Erythroblast (primary cell): ENCODE results near the gene ELMO3.

Source experiments
- GATA1 ChIP-seq: IDR thresholded peaks from 2 replicates; pipeline ENCODE4 v1.6.1; 2011; ENCODE audit warnings: low read depth, mild to moderate bottlenecking, control low read depth, low read length, moderate library complexity
- POLR2A ChIP-seq: IDR thresholded peaks from 2 replicates; pipeline ENCODE4 v1.6.1; 2011; ENCODE audit warnings: mild to moderate bottlenecking, low read length

DNA sequence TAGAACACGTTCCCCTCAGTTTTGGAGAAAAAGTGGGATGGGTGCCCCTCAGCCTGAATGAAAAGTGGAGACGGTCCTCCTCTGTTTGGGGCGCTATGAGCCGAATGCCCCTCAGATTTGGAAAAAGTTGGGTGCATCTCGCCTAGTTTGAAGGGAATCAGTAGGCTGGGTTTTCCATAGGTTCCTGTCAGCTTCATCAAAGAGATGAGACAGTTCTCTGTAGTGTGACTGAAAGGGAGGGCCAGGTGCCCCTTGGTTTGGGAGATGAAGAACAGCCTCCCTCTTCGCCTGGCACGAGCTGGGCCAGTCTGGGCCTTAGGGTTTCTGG is 49.1 kb downstream of the ELMO3 start:
- TF ChIP-seq POLR2A (no peak), GATA1 (no peak)
